Skeletal muscle tissue (tissue), 4 donors: ENCODE measurements around the gene TMEM53. TPM values are rescaled to one million over a fixed set of nuclear protein-coding genes. Genes with fewer than 3 reads are reported as not detected.

Experiments
- H3K27ac ChIP-seq: one replicate; pipeline ENCODE4 v1.7.0; 2013; ENCODE audit warnings: mild to moderate bottlenecking, low read depth, low read length, inconsistent platforms
- H3K27me3 ChIP-seq, 3 donors: one replicate each; pipeline ENCODE4 v1.7.0; 2013; ENCODE audit warnings: low read length in 3 of 3; ENCODE audit not compliant: control insufficient read depth in 3 of 3, insufficient read depth in 3 of 3
- H3K36me3 ChIP-seq, 3 donors: one replicate each; pipeline ENCODE4 v1.7.0; 2013; ENCODE audit warnings: low read length in 3 of 3; ENCODE audit not compliant: control insufficient read depth in 3 of 3, insufficient read depth in 3 of 3
- H3K4me1 ChIP-seq, 3 donors: one replicate each; pipeline ENCODE4 v1.7.0; 2013; ENCODE audit warnings: low read length in 3 of 3, mild to moderate bottlenecking in 3 of 3; ENCODE audit not compliant: control insufficient read depth in 3 of 3, insufficient read depth in 3 of 3
- H3K4me3 ChIP-seq, 3 donors: one replicate each; pipeline ENCODE4 v1.7.0; 2013; ENCODE audit warnings: low read length in 3 of 3
- H3K9ac ChIP-seq, 3 donors: one replicate each; pipeline ENCODE4 v1.7.0; 2013; ENCODE audit warnings: low read length in 3 of 3, mild to moderate bottlenecking in 3 of 3, moderate library complexity in 2 of 3, low read depth in 1 of 3
- H3K9me3 ChIP-seq, 3 donors: one replicate each; pipeline ENCODE4 v1.7.0; 2013; ENCODE audit warnings: low read length in 3 of 3; ENCODE audit not compliant: control insufficient read depth in 3 of 3
- total RNA-seq: library from RNA; depleted of rRNA; stranded (reverse); fragments of >200 nt; gene quantifications from one replicate; pipeline ENCODE4 v1.2.3, GENCODE V29; 2014
- donor health status: Osteomylitis.

The TMEM53 gene
- total RNA-seq = 3.1 TPM

DNA sequence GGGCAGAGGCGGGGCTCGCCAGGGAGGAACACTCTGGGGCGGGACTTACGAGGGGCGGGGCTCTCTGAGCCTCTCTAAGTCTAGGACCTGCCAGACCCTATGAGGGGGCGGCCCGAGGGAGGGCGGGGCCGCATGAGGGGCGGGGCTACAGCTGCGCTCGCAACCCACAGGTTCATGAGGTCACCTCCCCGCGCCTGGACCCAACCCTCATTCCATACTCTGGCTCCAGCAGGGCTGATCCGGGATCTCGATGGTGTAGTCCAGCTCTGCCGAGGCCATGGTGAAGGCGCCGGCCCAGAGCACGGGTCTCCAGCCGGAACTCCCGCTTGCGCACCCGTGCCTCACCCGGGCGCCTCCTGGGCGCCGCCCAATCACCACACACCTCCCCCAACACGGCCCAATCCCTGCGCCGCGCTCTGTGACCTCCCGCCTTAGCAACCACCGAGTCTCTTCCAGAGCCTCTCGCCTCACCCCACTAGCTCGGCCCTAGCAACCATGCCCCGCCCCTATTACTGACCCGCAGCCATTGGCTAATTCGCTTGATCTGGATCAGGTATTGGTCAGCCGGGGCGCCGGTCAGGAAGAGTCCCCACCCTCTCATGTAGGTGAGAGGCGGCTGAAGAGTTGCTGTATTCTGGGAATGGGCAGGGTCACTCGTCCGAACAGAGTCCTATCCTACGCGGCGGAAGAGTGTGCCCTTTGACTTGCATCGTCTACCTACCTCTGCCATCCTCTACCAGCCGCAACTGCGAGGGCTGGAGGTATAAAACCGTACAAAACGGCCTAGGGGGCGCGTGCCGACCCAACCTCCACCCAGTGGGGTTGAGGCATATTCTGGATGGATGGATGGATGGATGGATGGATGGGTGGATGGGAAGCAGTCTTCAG, at the start of gene TMEM53, which contains the start of gene ARMH1:
Gene TMEM53 (minus strand): TSS at position 369 of the 888 bp plus-strand sequence. CDS start 90 bp downstream, at position 279.
Gene ARMH1 (plus strand): TSS at position 602 of the 888 bp plus-strand sequence. CDS start 14,984 bp downstream, outside the sequence.
- Histone ChIP-seq H3K4me1 (peaks cover 28 to 62% (median 36%) of the 10 kb centered on the region in 3 donors), H3K36me3 (no peaks in the 10 kb centered on the region), H3K4me3 (peak within 1 kb of the TSS; percentile 82 to 94 (median 93)), H3K27me3 (no peaks in the 10 kb centered on the region), H3K9ac (peak within 1 kb of the TSS; percentile 85 to 94 (median 93)), H3K9me3 (no peaks in the 10 kb centered on the region), H3K27ac (peak within 1 kb of the TSS; percentile 97)

DNA sequence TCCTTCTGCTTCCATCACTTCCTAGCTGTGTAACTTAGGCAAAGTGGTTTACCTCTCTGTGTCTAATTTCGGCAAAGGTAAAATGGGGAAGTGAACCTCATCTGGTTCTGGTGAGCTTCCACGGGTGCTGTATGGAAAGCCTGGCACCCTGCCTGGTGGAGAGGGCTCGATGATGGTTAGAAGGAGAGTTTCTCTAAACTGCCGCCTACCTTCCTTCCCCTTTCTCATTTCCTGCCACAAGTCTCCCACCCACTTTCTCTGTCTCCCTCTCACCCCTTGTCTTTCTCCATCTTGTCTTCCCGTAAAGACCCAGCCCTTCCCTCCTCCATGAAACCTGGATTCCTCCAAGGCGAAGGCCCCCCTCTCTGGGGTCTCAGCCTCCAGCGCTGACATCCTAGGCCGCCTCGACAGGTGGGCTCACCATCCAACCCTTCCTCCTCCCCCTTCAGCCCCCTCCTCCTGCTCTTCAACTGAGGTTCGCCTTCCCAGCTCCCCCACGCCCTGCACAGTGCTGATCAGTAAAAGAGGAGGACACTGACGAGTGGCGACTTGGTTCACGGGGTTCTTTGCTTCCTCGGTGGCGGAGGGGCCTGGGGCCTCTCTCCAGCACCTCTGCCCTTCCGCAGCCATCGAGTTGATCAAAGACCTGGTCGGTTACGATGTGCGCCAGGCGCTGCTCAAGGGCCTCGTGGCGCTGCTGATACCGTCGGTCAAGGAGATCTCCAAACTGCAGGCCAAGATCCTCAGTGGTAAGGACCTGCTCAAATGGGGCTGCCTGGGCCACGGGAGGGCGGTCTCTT, 49.4 kb upstream of the TMEM53 start:
- Histone ChIP-seq H3K36me3 (no peaks in the 10 kb centered on the region), H3K4me3 (no peak overlapping the region), H3K9ac (no peak overlapping the region), H3K4me1 (no peaks in the 10 kb centered on the region), H3K27ac (no peak overlapping the region), H3K9me3 (no peaks in the 10 kb centered on the region), H3K27me3 (peaks cover 0 to 5% (median 3%) of the 10 kb centered on the region in 3 donors)

DNA sequence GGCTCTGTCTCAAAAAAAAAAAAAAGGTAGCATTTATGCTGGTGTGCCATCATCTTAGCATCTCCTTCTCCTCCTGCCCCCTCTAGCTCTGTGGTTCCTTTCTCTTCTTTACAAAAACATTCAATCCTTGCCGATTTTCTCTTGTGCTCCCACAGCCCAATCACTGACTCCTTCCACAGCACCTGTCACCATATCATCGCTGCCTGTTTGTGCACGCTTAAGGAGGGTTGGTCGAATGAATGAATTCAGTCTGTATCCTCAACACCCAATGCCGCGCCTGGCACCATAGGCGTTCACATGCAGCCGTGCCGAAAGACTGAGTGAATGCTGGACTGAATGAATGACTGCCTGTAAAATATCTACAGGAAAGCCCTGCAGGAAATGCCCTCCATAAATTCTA, 48.8 kb upstream of the TMEM53 start:
- Histone ChIP-seq H3K36me3 (no peaks in the 10 kb centered on the region), H3K4me3 (no peak overlapping the region), H3K9me3 (no peaks in the 10 kb centered on the region), H3K27ac (no peak overlapping the region), H3K4me1 (no peaks in the 10 kb centered on the region), H3K27me3 (peaks cover 0 to 5% (median 3%) of the 10 kb centered on the region in 3 donors), H3K9ac (no peak overlapping the region)

DNA sequence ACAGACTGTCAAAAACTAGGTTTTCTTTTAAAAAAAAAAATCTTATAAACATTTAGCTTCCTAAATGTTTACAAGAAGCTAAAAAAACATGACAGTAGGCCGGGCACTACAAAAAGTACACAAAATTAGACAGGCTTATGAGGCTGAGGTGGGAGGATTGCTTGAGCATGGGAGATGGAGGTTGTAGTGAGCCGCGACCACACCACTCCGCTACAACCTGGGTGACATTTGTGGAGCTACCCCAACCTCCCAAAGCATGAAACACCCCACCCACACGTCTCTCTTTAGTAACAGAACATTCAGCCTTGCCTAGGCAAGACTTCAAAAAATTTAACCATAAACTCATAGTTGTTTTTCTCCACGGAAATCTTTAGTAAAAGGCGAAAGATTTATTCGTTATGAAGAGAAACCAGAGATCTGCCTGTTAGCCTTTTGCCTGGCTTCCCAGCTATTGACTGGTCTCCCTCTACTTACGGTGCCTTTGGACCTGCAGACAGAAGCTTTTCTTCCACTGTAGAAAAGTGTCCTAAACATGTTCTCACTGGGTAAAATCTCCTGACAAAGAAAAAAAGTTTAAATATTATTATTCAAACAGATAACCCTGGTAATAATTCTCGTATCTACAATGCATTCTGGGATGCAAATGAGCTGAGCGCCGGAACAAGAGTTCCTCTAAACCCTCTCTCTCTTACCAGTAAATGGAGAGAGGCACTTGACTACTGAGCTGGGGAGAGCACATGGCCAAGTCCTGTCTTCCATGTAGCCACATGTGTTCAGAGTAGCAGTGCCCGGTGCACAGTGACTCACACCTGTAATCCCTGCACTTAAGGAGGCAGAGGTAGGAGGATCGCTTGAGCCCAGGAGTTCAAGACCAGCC, 47.4 kb upstream of the TMEM53 start:
- Histone ChIP-seq H3K27ac (no peak overlapping the region), H3K9me3 (no peaks in the 10 kb centered on the region), H3K36me3 (no peaks in the 10 kb centered on the region), H3K27me3 (peaks cover 0 to 5% (median 3%) of the 10 kb centered on the region in 3 donors), H3K9ac (peak overlapping the region in 1 of 3 donors; percentile 45), H3K4me1 (no peaks in the 10 kb centered on the region), H3K4me3 (no peak overlapping the region)

DNA sequence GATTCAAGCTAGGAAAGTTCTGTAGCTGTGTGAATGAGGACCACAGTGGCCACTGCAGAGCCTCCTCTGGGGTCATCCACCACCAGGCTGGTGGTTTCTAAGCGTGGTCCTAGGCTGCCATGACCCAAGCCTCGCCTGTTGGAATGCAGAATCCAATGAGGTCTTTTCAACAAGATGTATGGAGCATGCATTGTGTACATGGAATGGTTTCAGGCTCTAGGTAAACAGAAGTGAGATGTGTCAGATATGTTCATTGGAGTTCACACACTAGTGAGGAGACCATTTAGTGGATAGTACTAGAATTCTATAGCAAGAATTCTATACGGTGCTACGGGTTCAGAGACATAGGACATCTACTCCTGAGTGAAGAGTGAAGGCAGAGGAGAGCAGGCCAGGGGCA, 46.0 kb upstream of the TMEM53 start:
- peaks cover 0 to under 1% (median 0%) of the 10 kb centered on the region in 3 donors for H3K4me1 ChIP-seq
- H3K27ac ChIP-seq = no peak overlapping the region
- no peaks in the 10 kb centered on the region for H3K9me3 ChIP-seq
- H3K27me3 ChIP-seq = peaks cover 0 to 5% (median under 1%) of the 10 kb centered on the region in 3 donors
- H3K9ac ChIP-seq = no peak overlapping the region
- no peak overlapping the region for H3K4me3 ChIP-seq
- H3K36me3 ChIP-seq = no peaks in the 10 kb centered on the region

DNA sequence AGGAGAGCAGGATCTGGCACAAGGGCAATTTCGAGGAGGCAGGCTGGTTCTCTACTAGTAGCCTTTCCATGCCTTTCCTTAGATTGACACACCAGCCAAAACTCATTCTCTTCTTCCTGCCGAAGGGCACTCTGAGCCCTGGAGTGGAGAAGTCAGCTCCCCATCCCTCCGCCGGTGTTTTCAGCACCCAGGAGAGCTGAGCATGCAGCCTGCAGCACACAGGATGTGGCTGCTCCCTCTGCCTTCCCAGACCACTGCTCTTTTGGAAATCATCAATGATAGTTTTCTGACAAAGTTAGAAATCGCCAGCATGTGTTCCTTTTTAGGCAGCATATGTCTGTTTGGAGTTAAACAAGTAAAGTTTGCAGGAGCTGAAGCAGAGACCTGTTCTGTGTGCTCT, 45.0 kb upstream of the TMEM53 start:
- H3K4me1 ChIP-seq = peaks cover 0 to 3% (median 2%) of the 10 kb centered on the region in 3 donors

DNA sequence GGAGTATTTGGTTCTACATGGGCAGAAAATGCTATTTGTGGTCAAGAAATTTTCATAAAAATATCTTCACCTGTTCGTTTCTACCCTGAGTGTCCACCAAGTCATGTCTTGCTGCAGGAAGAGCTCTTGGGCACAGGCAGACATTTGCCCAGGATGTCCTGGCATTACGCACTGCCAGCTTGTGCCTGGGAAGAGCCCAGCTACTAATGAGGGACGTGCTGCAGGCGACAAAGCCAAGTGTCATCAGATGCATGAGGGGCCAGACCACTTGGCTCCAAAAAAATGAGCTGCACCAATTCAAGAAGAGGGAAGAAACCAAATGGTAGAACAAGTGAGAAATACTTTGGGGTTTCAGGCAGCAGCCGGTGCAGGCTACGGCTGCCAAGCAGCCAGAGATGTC, 43.8 kb upstream of the TMEM53 start:
- Histone ChIP-seq H3K36me3 (no peaks in the 10 kb centered on the region), H3K9me3 (no peaks in the 10 kb centered on the region), H3K4me1 (peaks cover 2 to 8% (median 3%) of the 10 kb centered on the region in 3 donors), H3K27ac (no peak overlapping the region), H3K27me3 (no peaks in the 10 kb centered on the region), H3K9ac (no peak overlapping the region), H3K4me3 (no peak overlapping the region)

More for the DNA sequence above, 45.0 kb upstream of the TMEM53 start:
- Histone ChIP-seq H3K9ac (no peak overlapping the region), H3K9me3 (no peaks in the 10 kb centered on the region), H3K27me3 (no peaks in the 10 kb centered on the region), H3K4me3 (no peak overlapping the region), H3K27ac (no peak overlapping the region), H3K36me3 (no peaks in the 10 kb centered on the region)

DNA sequence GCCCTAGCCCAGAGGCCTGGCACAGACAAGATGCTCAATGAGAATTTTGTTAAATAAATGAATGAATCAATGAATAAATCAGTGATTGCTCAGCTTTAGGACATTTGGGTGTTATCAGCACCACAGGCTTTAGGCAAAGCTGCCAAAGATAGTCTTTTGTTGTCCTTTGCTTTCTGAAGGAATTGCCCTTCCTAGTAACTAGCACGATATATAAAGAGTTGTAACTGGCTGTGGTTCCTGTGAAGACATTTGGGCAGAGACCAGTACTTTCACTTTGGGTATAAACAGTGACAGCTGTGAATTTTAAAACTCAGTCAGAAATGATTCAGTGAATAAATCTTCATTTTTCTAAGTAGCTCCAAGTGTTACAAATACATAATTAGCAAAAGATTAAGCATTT, 43.4 kb upstream of the TMEM53 start:
- Histone ChIP-seq H3K9me3 (no peaks in the 10 kb centered on the region), H3K4me1 (peaks cover 2 to 8% (median 3%) of the 10 kb centered on the region in 3 donors), H3K9ac (no peak overlapping the region)

DNA sequence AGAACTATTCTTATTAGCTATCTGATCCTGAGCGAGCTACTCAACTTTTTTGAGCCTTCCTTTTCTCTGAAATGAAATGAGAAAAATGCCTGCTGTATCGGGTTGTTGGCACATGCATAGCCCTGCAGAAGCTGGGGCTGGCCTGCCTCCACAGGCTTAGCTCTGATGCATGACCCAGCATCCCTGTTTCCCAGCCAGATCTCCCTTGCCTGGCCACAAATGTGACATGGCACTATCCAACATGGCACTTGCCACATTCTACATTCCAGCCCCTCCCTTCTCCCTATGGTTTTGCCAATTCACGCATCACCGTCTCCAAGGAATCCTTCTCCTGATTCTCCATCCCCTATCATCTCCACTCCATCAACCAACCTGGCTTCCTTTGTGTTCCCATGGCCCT, 42.9 kb upstream of the TMEM53 start:
- Histone ChIP-seq H3K4me1 (peaks cover 2 to 8% (median 3%) of the 10 kb centered on the region in 3 donors), H3K4me3 (no peak overlapping the region), H3K27me3 (no peaks in the 10 kb centered on the region), H3K9ac (no peak overlapping the region), H3K9me3 (no peaks in the 10 kb centered on the region), H3K36me3 (no peaks in the 10 kb centered on the region), H3K27ac (no peak overlapping the region)

More for the DNA sequence above, 43.4 kb upstream of the TMEM53 start:
- Histone ChIP-seq H3K36me3 (no peaks in the 10 kb centered on the region), H3K27ac (no peak overlapping the region), H3K4me3 (no peak overlapping the region), H3K27me3 (no peaks in the 10 kb centered on the region)
